NOMO-1 treated with dmso at 0.1 percent for 144 hours (cell line): Measurements from ENCODE around the gene DCP1A.
"Not testable (repeated sequence)": the region's sequence is repeated elsewhere in the genome, so short reads cannot be mapped to it uniquely, and the experiment has no call there.

Experiments
- DNase-seq: peaks from one replicate; lab custom pipeline; 2025; ENCODE audit not compliant: unreplicated experiment; lab: John Stamatoyannopoulos, UW

Gene DCP1A

DNA sequence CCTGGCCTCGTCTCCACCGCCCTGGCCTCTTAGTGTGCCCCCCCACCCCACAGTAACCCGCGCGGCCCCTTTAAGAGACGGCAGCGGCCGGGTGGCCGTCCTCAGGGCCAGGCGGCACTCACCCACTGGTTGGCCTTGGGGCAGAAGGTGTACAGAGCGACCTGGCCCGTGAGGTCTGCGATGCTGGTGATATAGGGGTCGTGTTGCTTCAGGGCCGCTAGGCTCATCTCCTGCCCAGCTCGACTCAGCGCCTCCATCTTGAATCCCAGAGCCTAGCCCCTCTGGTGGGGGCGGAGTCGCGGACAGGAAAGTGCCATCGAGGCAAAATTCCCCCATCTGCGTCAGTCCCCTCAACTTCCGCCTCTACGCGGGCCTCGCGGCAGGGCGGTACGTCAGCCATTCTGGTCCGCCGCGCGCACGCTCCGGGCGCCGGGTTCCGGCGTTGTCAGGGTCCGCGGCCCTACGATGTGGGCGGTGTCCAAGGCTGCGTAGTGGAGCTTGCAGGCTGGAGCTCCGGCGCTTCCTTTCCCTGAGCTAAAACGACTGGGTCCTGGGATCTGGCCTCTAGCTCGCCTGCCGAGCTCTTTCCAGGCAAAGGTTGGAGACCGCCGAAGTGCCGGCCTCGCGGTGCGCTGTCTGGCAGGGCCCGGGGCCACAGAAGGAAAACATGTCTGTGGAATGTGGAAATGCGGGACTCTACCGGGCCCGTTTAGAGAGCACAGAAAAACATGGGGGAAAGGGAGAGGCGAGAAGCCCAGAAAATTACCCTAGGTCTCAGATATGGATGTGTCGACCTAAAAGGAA, at the start of gene DCP1A:
Gene DCP1A (minus strand): TSS at position 283 of the 804 bp plus-strand sequence. CDS start 26 bp downstream, at position 257.
- peak; percentile 90 for DNase-seq

DNA sequence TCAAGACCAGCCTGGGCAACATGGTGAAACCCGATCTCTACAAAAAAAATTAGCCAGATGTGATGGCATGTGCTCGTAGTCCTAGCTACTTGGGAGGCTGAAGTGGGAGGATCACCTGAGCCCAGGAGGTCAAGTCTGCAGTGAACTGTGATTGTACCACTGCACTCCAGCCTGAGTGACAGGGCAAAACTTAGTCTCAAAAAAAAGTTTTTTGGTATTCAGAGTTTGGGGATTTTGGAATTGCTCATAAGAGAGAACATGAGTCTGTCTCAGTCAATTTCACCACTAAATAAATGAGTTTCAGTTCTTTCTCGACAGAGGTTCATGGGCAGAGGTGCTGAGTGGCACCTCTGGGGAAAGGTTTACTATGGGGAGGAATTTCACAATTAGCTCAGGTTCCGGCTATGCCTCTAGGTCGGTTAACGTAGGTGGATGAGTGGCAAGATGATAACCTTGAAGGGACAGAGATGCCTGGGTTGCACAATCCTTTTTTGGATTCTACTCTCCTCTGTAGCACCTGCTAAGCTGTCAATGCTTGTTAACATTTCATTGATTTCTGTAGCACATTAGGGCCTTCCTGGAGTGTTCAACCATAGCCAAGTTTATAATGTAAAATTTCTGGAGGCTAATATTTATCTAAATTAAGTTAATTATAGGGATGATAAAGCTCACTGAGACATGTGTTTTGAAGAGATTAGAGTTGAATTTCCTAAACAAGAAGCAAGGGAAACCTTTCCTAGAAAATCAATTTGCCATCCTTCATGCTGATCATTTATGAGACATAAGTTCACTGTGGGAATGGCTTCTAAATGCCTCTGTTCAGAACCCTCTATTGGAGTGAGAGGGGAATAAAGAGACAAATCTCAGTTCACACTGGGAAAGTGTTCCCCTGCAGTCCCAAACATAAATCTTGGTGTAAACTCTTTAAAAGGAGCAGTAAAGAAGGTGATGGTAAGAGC, 37.4 kb upstream of the DCP1A start:
- no peak for DNase-seq

DNA sequence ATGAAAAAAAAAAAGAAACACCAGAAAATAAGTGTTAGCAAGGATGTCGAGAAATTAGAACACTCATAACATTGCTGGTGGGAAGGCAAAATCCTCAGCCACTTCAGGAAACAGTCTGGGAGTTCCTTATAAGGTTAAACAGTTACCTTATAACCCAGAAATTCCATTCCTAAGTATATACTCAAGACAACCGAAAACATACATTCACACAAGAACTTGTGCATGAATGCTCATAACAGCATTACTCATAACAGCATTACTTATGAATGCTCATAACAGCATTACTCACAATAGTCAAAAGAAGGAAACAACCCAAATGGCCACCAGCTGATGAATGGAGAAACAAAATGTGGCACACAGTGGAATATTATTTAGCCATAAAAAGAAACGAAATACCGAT, 34.8 kb upstream of the DCP1A start:
- DNase-seq, result no peak

DNA sequence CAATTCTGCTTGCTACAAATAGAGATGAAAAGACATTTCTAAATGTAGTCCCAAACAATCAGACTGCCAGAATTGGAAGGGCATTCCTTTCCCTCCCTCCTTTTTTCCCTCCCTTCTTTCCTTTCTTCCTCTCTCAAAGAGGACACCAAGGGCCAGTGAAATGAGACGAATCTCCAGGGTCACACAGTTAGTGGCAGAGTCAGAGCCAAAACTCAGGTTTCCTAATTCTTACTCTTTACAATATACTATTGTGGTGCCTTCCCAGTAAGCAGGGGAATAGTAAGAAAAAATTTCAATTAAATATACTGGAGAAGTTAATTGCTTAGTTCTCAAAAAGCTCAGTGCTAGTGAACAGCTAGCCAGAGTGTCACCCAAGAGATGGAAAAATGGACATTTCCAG, 33.0 kb upstream of the DCP1A start:
- no peak for DNase-seq

DNA sequence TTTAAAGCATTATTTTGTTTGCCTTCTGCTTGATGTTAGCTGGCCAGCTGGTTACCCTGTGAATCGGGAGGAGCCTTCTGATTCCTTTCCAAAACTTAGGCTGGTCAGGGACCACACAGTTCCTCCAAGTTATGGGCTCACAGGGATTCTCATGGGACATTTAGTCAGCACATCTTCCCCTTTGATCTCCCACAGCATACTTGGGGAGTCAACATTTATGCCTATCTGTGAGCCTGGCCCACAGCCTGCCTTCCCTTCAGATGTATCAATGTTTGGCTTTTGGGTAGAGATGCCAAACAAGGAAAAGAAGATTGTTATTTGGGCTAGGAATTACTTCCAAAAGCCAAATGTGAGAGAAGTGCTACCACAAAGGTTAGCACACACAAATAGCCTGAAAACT, 32.6 kb upstream of the DCP1A start:
- DNase-seq, result no peak

DNA sequence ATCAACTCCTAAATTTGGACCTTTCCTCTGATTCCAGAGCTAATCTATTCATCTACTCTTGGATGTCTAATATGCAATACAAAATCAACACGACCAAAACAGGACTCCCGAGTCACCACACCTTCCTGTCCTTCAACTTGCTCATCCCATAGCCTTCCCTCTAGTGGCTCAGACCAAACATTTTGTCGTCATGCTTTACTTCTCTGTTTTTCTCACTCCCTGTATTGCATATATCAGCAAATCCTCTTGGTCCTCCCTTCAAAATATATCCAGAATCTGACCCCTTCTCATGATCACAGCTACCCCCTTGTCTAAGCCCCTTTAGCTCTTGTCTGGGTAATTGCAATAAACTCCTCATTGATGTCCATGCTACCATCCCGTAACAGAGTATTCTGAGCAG, 30.5 kb upstream of the DCP1A start:
- DNase-seq, result no peak

DNA sequence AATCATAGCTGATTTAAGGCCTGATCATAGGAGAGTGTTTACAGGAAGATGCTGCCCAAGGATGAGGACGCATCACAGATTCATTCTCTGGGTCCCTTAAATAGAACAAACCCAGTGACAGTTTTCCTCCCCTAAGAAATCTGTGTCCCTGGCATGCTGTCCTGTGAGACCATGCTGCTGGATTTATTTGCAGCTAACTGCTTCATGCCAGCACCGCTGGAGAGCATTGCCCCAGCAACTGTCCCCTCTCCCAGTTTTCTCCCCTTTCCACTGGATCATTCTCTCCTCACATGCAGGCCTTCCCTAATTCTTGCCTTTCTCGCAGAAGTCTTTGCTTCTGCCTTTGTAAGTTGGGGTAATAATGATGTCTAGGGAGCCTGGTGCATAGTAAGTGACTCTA, 29.3 kb upstream of the DCP1A start:
- DNase-seq, result no peak

DNA sequence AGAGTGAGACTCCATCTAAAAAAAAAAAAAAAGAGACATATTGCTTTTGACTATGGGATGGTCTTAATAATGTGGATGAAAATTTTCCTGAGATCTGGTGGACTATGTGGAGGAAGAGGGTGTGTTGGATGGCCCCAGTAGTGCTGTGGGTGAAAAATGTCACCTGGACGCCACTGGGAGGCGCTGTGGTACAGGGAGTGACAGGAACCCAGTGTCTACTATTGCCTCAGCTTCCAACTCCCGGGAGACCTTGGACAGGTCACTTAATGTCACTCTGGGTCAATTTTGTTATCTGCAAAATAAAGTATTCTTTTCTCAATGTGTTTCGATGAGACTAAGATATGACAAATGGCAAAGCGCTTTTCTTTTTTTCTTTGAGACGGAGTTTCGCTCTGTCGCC, 27.7 kb upstream of the DCP1A start:
- no peak for DNase-seq

DNA sequence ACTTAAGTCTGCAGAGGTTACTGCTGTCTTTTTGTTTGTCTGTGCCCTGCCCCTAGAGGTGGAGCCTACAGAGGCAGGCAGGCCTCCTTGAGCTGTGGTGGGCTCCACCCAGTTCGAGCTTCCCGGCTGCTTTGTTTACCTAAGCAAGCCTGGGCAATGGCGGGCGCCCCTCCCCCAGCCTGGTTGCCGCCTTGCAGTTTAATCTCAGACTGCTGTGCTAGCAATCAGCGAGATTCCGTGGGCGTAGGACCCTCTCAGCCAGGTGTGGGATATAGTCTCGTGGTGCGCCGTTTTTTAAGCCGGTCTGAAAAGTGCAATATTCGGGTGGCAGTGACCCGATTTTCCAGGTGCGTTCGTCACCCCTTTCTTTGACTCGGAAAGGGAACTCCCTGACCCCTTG, 23.4 kb upstream of the DCP1A start:
- DNase-seq, result not testable (repeated sequence)

DNA sequence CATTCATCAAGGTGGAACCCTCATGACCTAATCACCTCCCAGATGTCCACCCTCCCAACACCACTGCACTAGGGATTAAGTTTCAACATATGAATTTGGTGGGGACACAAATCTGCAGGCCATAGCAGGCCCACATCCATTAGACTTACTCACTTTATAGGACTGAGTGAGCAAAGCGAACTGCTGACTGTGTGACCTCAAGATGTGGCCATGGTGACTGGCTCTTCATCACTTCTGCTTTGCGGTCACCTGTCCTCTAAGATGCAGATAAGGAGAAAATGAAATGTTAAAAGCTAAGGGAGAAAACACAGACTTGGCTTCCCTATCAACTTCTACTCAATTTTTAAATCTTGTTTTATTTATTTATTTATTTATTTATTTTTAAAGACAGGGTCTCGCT, 14.5 kb upstream of the DCP1A start:
- DNase-seq, result peak; percentile 8

DNA sequence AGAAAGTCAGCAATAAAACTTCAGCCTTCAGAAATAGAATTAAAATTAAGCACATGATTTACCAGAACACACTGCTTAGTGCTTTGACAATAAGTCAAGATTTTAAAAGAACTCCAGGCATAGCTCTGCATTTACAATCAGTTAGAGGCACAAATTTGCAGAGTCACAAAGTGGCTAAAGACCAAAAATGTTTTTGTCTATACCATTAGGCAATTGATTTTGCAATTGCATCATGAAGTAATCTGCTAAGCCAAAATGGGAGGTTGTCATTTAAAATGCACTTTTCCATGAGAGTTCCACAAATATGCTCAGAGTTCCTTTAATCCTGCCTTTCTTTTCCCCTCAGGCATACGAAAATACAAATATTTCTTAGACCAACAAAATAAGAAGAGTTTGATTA, 10.1 kb upstream of the DCP1A start:
- peak; percentile 13 for DNase-seq

DNA sequence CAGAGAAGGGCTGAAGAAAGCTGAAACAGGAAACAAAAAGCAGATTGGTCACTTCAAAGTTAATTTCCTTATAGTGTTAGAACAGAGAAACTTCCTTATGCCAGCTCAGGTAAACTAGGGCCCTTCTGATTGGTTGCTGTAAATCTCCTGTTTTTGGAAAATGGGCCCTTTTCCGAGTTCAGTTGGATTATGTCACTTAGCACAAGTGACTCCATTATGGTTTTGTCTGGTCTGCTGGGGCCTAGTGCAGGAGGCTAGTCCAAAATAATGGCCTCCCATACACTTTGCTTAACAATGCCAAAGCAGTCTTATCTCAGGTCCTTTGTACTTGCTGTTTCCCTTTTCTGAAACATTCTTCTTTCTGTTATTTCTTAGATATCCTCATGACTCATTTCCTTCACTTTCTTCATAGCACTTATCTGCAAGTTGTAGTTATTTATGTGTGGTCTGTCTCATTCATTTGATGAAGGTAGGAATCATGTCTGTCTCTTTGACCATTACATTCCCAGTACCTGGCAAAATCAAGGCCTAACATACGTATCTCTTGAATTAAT, 7.7 kb upstream of the DCP1A start:
- DNase-seq, result peak; percentile 27

DNA sequence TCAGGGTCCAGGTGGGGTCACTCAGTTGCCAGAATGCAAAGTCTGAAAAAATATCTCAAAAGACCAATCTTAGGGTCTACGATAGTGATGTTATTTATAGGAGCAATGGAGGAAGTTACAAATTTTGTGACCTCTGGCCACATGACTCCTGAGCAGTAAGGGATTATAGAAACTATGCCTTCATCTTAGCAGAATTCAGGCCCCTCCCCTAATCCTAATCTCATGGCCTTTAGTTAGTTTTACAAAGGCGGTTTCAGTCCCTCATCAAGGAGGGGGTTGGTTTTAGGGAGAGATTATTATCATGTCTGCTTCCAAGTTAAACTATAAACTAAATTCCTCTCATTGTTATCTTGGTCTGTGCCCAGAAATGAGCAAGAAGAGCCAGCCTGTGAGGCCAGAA, 5.9 kb upstream of the DCP1A start:
- DNase-seq, result no peak

DNA sequence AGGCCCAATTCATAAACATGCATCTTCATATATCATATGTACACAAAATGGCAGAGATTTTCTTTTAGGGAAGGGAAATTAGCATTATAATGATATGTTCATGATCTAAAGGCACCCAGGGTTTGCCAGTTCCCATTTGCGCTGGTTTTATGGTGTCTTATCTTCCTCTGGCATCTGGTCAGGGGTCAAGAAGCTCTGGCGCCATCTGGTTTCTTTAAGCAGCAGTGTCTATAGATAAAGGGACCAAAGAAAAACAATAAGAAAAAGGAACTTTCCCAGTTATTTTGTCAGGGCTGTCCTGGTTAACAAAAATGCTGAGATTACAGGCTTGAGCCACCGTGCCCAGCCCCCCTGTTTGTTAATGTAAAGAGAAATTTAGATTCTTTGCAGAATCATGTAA, 3.3 kb upstream of the DCP1A start:
- peak; percentile 64 for DNase-seq

DNA sequence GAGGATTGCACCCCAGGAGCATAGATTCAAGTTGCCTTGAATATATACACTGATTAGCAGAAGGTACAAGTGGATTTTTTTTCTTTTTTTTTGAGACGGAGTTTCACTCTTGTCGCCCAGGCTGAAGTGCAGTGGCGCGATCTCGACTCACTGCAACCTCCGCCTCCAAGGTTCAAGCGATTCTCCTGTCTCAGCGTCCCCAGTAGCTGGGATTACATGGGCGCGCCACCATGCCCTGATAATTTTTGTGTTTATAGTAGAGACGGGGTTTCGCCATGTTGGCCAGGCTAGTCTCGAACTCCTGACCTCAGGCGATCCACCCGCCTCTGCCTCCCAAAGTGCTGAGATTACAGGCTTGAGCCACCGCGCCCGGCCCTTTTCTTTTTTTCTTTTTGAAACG, 775 bp upstream of the DCP1A start:
- not testable (repeated sequence) for DNase-seq

DNA sequence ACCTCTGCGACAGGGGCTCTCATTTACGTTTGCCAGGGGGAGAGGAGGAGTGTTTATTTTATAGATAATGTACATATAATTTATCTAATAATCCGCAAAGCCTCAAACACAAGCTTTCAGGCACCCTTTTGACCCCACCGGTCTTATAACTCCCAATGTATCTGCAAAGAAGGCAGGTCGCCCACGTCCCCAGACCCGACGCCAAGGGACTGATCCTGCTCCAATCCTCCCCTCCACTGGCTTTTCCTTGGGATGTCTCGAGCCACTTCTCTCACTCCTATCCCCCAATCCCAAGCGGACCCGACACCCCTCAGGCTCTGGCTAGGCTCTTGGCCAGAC, 452 bp downstream of the DCP1A start:
- no peak for DNase-seq

DNA sequence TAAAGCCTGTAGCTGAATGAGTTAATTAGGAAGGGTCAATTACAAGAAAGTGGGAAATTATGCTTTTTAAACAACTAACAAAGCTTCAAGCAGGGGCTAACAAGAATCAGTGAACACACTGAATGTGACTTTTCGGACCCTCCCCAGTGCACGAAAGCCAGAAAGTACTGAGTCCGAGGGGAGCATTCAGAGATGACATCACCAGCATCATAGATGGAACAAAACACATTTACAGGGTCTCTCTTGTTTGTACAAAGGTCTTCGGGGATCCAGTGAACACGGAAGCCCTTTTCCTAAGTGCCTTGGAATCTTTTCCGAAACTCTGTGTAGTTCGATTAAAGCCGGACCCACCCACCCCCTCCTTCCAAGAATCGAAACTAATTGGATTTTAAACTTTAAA, 829 bp downstream of the DCP1A start:
- DNase-seq, result no peak

DNA sequence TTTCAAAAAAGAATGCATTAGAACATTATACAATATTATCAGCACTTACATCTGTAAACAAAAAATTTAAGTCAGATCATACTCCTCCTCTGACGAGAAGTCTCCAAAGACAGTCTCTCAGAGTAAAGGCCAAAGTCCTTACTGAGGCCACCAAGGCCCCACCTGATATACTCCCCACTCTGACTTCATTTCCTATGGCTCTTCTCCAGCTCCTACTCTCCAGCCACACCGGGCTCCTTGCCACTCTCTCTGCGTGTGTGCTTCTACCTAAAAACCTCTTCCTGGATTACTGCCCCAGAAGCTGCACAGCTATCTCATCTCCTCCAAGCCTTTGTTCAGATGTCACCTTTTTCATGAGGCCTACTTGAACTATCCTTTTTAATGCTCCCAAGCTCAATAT, 5.0 kb downstream of the DCP1A start:
- no peak for DNase-seq

DNA sequence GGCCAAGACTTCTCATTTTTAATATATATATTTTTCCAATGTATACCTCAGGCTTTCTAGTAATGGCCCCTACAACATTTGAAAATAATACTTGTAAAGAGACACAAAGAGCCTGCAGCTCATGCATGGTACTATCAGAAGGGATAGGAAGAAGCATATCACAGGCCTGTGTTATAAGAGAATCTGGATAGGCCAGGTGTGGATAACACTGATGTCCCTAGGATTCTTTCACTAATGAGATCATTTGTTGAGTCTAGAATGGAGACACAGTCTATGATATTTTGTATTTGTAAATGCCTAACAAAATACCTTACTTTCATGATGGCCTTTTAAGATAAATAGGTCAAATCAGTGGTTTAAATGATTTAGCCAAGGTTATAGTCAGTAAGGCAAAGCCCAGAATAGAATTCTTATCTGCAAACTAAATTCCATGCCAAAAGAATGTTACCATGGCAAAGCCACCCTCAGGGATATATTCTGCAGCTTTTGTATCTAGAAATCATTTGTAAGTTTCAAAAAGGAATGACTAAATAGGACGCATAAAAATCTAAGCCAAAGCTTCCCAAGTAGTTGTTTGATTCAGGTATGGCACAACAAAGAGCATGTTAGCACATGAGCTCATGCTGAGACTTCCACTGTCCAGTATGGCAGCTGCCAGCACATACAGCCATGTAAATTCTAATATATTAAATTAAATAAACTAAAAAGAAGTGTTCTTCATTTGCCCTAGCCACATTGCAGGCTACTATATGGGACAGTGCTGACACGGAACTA, 10.0 kb downstream of the DCP1A start:
- no peak for DNase-seq

DNA sequence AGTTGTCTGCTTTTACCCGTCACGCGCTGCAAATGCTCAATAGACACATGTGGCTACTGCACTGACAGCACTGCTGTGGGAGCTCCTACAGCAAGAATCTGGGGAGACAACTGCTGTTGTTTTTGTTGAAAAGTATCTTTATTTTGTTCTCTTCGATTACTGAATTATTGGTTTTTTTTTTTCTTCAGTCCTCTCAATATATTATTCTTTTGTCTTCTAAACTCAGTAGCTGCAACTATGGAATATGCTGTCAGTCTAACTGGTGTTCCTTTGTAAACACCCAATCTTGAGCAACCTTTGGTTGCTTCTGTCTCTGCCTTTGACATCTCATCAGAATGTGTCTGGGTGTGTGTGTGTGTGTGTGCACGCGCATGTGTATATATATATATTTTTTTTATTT, 12.6 kb downstream of the DCP1A start:
- no peak for DNase-seq

DNA sequence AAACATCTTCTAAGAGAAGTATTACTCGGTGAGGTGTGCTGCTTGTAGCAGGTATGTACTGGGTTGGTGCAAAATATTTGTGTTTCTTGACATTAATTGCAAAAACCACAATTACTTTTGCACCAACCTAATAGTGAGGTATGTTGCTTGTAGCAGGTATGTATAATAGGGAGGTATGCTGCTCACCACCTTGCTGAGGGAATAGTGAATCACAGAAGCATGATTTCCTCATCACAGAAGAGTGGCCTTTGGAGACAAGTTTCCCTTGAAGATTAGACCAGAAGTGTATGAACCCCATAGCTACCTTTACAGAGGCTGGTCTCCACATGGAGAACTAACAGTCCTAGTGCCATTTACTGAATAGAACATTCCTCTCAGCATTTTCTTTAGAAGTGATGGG, 15.5 kb downstream of the DCP1A start:
- no peak for DNase-seq
